ENCODE data around the gene DMPK.

DMPK gene

DNA sequence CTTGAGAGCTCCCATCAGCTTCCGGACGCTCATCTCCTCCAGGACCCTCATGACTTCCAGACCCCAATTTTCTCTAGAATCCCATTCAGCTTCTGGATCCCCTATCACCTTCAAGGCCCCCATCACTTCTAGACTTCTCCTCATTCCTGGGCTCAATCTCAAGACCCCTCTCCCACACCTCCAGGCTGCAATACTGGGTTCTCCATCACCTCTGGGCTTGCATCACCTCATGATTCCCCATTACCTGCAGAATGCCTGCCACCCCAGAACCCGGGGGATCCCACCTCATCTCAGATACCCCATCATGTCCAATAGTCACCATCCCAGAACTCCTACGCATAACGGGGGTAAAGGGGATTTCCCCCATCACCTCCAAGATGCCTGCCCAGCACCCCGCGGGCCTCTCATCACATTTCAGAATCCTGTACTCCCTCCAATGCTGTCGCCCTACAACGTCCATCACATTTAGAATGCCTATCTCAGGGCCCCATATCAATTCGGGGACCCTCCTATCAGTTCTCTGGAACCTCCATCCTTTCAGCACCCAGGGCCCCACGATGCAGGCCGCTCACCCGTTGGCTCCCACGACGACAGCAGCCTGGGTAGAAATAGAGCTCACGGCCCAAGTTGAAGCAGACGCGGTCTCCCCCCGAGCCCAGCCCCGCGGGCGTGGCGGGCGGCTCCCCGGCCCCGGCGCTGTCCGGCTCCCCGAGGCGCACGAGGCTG, 9.6 kb upstream of the DMPK start:
- DNase-seq: no peak
- intact Hi-C loops (cut with DNase I): no loop called here

DNA sequence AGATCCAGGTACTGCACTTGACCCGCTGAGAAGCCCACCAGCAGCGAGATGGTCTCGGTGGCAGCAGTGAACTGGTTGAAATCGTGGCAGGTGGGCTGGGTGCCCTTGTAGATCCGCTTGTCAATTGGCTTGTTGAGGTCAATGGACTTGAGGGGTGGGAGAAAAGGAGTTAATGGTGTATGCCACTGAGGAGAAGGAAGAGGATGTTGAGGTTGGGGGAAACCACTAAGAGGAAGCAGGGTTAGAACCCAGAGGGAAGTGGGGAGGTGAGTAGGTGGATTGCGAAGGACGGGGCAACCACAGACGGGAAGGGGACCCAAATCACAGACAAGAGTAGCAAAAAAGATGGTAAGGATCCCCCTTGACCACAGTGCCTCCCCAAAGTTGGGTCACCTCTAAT, 8.7 kb upstream of the DMPK start:
- peak in 2 of 42 donors; percentile 25 to 53 for DNase-seq

DNA sequence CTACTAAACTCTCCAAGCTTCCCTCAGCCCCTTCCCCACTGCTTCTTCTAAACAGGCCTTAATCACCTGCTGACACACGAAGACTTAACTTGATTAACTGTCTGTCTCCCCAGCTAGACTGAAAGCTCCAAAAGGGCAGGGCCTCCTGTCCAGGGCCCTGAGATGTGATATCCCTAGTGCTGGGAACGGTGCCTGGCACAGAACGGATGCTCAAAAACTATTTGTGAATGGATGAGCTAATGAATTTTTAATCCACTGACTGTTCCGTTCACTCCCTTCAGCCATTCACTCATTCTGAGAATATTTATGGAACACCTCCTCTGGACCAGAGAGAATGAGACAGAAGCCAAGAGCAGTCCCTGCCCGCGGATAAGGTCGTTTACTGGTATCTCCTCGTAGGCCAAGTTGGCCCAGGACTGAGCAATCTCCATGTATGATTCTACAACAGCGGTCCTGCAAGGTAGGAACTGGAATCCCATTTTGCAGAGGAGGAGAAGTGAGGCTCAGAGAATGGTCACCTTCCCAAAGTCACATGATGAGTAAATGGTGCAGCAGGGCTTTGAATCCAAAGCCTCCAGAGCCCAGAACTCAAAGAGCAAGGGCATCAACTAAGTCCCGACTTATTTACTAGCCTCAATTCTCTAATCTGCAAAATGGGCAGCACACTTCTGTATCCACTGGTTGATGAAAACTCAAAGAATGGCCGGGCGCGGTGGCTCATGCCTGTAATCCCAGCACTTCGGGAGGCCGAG, 6.9 kb upstream of the DMPK start:
- intact Hi-C loops (cut with DNase I): no loop called here
- DNase-seq: no peak

More for the DNA sequence above, 8.7 kb upstream of the DMPK start:
- intact Hi-C loops (cut with DNase I): no loop called here

DNA sequence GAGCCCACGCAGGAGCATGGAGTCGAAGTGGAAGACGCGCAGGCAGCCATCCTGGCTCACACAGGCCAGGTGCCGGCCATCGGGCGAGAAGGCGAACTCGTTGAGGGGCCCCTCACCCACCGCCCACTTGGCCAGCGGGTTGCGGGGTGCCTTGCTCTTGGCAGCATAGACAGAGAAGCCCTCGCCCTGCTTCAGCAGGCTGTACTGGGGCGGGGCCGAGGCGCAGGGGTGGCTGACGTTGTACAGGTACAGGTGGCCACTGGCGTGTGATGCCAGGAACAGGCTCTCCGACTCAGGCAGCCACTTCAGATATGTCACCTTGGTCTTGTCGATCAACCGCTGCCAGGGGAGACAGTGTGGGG, 4.2 kb upstream of the DMPK start:
- intact Hi-C loops (cut with DNase I): no loop called here
- no peak for DNase-seq

DNA sequence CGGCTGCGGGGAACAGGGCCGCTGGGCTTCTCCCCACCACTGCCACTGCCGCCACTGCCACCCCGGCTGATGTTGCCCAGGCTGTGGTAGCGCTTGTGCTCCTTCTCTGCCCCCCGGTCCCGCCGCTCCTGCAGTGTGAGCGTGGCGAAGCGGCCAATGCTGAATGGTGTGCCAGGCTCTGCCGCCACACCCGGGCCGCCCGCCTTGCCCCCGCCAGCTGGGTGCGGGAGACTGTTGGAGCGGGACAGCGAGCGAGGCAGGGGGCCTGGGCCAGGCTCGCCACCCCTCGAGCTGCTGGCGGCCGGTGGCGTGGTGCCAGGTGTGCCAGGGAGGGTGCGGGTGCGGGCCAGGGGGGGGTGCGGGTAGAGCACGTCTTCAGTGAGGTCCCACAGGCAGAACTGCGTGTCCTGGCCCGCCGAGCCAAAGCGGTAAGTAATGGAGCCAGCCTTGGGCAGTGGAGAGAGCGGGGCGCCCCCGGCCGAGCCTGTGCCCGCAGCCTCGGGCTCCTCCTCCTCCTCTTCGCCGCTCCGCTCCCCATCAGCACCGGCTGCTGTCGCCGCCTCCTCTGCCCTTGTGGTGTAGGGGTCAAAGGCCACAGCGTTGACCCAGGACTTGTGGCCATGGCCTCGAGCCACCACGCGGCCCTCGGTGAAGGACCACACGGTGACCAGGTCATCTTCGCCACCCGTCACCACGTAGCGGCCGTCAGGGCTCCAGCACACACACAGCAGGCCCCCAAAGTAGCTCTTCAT, 3.7 kb upstream of the DMPK start:
- intact Hi-C loops (cut with DNase I): no loop called here
- no peak for DNase-seq

DNA sequence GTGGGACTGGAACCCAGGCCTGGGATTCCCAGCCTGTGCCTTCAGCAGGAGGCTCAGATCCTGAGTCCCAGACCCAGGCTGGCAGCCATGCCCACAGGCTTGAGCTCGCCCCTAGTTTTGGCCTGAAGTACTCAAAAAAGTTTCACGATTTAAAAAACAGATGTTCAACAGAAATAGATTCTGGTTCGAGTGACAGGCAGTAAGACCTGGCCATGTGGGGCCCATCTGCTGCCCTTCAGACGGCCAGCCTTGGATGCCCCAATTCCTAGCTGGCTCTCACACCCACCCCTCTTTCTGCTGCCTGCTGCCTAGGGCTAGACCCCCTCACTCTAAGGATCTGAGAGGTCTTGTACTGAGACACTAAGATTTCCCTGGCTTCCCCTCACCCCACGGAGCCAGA, 2.8 kb upstream of the DMPK start:
- DNase-seq: no peak
- intact Hi-C loops (cut with DNase I): no loop called here

DNA sequence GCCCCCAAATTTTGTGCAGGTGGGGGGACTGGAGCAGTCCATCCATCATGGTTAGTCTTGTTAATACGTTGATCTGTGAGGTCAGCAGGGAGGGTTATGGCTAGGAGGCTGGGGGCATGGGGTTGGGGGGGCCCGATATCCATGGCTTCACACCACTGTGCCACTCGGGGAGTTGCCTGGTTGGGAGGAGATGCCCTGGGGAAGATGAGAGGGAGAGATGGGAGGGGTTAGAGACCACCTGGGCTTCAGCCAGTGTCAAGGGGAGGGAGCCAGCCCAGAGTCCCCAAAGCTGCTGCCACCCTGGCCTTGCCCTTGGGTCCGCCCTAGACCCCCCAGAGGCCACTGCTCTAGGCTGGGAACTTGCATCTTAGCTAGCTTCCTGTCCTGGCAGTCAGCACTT, 1.8 kb upstream of the DMPK start:
- DNase-seq: no peak
- intact Hi-C loops (cut with DNase I): no loop called here

DNA sequence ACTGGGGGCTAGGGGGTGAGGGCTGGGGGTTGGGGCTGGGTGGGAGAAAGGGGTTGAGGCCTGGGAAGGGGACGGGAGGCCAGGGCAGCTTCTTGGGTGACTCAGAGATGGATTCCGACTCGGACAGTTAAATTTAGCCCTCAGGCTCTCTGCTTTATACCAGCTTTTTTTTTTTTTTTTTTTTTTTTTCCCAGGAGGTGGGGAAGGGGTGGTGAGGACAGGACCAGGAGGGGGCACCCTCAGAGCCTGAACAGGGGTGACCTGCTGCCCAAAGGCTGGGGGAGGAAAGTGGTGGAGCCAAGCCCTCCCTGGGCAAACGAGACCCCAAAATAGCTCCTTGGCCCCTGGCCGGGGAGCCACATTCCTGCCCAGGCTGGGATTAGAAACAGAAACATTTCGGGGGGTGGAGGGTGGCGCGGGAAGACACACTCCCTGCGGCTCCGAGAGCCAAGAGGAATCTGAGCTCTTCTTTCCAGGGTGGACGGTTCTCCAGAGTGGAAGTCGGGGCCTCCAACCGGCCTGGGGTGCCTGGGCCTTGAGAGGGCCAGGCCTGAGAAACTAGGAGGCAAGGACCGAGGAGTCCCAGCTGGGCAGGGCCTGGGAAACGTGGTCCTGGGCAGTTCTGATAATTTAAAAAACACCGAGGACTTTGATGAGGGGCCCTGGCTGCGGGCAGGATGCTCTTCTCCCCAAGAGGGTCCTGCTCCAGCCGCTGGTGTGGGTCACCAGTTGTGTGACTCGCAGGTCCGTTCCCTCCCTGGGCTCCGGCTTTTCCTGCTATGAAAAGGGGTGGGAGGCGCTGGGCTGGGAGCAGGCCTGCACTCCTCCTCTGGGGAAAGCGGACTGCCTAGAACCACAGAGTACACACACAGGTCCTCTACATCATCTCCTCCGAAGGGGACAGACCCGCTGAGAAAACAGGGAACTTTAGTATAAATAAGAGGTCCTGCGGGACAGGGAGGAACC, 813 bp upstream of the DMPK start:
- intact Hi-C loops (cut with DNase I): no loop called here
- no peak for DNase-seq

DNA sequence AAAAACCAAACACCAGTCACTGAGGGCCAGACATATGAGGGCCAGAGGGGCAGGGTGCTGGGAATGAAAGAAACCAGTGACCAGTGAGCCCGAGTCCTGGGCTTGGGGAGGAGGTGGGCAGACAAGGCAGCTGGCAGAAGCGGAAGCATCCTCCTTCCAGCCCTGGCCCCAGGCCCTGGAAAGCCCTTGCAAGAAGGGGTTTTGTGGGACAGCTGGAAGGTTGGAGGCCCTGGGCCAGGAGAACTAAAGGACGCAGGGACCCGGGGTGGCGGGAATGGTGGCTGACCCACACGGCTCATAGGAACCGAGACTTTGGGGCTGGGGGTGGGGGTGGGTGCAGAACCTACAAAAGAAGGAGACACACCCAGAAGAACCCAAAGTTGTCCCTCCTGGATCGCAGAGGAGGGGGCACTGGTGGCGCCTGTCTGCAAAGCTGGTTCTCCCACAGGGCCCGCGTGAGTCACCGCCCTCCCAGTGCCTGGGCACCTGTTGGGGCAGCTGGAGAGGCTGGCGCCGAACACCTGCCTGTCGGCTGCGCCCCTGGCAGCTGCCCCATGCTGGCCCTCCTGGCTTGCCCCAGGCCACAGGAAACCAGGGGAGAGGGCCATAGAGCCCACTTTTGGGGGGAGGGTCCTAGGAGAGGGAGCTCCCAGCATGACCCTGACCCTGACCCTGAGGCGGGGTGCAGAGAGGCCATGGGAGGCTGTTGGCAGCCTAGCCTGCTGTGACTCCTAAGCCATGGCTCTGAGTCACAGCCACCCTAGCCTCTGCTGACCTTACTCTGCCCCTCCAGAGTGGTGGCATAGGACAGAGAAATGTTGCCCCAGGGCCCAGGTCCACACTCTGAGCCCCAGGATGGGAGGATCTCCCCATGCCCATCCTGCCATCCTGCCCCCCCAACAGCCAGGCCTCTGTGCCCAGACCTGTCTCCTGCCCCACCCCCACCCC, 802 bp downstream of the DMPK start:
- peak in 2 of 42 donors; percentile 19 to 23 for DNase-seq
- intact Hi-C loops (cut with DNase I): no loop called here

DNA sequence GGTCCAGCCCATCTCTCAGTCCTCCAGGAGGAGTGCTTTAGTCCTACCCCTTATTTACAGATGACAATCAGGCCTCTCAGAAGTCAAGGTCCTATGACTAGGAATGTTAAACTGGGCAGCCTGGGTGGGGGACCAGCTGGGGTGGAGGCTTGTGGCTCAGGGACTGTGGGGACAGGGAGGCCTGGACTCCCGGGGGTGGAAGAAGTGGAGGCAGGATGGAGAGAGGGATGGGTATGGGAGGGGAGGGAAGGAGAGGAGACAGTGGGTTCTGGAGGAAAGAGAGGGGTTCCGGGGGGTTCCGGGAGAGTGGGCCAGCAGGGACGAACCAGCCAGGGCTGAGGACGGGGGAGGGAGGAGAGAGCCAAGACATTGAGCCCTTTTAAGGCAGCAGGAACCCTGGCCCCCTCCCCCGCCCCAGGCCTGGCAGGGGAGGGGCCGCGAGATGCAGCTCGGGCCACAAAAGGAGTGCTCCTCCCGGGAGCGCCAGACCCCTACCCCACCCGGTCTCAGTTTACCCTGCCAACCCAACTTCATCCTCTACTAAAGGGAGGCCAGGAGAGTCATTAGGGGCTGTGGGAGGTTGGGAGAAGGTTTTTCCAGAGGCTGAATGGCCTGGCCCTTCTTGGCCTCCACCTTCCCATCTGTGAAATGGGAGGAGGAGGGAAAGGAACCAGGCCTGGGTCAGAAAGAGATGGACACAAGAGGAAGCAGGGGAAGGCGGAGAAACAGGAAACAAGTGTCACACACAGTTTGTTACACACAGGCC, 1.7 kb downstream of the DMPK start:
- no peak for DNase-seq
- intact Hi-C loops (cut with DNase I): no loop called here

DNA sequence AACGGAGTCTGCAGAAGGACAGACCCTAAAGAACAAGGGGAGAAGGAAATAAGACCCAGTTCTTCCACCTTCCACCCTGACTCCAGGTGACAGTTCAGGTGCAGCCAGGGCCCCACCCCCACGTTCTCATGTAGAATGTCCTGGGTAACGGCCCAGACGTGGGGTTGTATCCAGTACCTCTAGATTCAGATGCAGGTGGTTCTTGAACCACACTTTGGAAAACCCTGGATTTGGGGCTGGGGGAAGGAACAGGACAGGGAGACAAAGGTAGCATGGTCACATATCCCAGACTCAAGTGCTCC, 2.2 kb downstream of the DMPK start:
- intact Hi-C loops (cut with DNase I): no loop called here
- no peak for DNase-seq

DNA sequence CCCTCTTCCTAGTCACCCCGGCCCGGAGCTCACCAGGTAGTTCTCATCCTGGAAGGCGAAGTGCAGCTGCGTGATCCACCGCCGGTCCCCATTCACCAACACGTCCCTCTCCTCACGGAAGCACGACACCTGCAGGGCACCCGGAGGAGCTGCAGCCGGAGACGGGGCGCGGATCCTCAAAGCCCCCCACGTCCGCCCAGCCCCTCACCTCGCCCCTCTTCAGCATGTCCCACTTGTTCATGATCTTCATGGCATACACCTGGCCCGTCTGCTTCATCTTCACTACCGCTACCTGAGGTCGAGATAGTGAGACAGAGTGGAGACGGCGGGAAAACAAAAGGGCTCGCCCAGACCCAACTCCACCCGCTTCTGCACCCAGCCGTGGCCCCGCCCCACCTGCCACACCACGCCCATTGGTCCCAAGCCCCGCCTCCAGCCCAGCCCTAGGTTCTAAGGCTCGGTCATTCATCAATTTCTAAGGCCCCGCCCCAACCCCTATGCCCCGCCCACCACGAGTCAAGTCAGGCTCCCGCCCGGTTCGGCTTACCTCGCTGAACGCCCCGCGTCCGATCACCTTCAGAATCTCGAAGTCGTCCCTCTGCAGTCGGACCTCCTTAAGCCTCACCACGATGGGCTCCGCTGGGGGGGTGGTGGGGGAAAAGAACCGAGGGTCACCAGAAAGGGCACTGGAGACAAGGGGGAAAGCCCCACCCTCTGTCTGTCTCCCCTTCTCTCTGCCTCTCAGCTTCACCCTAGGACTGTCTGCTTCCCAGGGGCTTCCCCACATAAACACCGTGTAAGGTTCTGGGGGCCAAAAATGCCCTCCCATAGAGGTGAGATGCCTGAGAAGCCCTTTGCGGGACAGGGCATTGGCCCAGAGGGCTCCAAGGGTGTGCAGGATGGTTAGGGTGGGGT, 2.8 kb downstream of the DMPK start:
- no peak for DNase-seq
- intact Hi-C loops (cut with DNase I): no loop called here

DNA sequence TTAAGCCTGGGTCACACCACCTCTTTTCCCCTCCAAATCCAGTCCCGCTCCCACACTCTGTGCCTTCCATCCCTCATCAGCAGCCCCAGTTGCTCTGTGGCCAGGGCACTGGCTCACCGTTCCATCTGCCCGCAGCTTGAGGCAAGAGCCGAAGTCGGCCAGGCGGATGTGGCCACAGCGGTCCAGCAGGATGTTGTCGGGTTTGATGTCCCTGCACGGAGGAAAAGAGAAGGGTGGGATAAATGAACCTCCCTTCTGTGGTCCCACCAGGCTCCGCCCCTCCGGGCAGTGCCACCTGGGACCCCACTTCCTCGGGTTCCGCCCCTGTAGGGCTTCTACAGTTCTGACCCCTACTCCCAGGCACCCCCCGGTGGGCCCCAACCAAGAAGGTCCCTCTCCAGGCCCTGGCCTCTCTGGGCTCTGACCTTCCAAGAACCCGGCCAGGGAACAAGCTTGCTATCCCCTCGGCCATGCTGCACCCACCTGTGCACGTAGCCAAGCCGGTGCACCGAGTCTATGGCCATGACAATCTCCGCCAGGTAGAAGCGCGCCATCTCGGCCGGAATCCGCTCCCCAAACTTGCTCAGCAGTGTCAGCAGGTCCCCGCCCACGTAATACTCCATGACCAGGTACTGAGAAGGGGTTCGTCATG, 4.2 kb downstream of the DMPK start:
- DNase-seq: no peak
- intact Hi-C loops (cut with DNase I): no loop called here

DNA sequence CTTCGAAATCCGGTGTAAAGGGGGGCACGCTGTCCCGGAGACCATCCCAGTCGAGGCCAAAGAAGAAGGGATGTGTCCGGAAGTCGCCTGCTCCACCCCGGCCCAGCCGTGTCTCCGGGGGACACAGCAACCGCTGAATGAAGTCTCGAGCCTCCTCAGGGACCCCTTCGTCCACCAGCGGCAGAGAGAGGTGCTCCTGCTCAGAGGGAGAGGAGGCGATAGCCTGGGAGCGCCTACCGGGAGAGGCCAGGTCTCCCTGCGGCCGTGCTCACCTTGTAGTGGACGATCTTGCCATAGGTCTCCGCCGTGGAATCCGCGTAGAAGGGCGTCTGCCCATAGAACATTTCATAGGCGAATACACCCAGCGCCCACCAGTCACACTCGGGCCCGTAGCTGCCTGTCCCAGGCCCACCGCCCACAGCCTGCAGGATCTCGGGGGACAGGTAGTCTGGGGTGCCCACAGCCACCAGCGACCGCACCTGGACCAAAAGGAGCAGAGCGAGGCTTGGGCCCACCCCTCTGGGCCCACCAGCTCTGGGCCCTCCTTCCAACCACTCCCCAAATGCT, 4.8 kb downstream of the DMPK start:
- intact Hi-C loops (cut with DNase I): no loop called here
- DNase-seq: no peak

DNA sequence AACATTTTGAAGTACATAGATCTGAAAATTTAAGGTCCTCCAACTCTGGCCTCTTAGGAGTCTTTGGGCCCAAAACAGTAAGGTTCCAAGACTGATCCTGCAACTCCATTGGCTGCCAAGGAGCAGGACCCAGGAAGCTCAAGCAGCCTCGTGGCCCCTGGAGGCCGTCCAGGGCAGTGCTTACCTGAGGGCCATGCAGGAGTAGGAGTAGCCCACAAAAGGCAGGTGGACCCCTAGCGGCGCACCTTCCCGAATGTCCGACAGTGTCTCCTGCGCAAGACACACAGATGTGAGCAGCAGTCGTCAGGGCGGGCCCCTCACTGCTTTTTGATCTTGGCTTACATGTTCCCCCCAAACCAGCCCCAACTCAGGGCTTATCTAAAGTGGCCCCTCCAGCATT, 7.5 kb downstream of the DMPK start:
- no peak for DNase-seq

DNA sequence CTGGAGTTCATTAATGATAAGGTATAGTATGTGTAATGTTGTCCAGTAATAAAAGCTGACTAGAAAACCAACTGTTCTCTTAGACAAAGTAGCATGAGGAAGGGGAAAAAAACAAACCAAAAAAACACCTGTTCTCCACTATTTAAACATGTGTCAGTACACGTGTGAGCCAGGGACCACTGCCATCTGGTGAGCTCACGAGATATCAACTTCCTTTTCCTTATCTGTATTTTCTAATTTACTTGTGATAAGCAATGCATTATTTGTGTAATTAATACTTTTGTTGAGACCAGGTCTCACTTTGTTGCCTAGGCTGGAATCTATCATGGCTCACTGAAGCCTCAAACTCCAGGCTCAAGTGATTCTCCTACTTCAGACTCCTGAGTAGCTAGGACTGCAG, 8.9 kb downstream of the DMPK start:
- intact Hi-C loops (cut with DNase I): no loop called here

More for the DNA sequence above, 7.5 kb downstream of the DMPK start:
- intact Hi-C loops (cut with DNase I): no loop called here

More for the DNA sequence above, 8.9 kb downstream of the DMPK start:
- no peak for DNase-seq

All from head of caudate nucleus (tissue), 42 donors.